ENCODE measurements around the gene POLR3K.

The POLR3K gene

DNA sequence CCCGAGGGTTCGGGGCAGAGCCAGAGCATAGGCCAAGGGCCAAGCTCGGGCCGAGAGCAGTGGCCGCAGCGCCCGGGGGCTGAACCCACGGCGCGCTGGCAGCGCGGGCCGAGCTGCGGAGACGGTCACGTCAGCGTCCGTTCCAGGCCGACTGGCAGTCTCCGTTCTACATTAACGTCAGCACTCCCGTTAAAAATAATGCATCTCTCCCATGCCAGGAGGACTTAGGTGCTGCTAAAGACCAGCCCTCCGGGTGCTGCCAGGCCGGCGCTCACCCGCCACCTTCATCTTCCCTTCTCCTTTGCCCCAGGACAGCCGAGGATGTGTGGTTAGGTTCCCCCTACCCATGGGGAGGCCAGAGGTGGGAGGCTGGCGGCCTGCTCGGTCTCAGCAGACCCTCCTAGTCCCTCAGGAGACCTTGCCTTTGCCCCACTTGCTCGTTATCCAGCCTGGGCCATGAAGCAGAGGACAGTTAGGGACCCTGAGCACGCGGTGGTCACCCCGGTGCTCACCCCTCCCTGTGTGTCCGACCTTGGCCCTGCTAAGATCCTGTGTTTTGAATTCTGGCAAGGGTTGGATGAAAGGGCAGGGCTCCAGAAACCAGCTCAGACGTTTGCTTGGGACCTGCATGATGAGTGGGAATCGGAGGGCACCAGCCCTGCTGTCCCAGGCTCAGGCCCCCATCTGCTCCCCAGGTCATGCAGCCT is 25.2 kb upstream of the POLR3K start:
- DNase-seq = no peak

GRCh38 chr16:77807-78443 is 24.5 kb upstream of the POLR3K start, which contains the start of gene MPG:
MPG (plus strand) TSS chr16:78225; CDS start chr16:78310, 85 bp downstream.
- DNase-seq = peak; percentile 82

- peak; percentile 59 for DNase-seq
Observed at GRCh38 chr16:77273-77806, 23.9 kb upstream of the POLR3K start.

- DNase-seq = peak; percentile 73
Observed at GRCh38 chr16:76535-77272, 23.3 kb upstream of the POLR3K start.

GRCh38 chr16:75580-76501 is 22.4 kb upstream of the POLR3K start:
- peak; percentile 88 for DNase-seq

- DNase-seq = no peak
Observed at GRCh38 chr16:74747-75334, 21.4 kb upstream of the POLR3K start.

GRCh38 chr16:74051-74746 is 20.8 kb upstream of the POLR3K start:
- no peak for DNase-seq

DNA sequence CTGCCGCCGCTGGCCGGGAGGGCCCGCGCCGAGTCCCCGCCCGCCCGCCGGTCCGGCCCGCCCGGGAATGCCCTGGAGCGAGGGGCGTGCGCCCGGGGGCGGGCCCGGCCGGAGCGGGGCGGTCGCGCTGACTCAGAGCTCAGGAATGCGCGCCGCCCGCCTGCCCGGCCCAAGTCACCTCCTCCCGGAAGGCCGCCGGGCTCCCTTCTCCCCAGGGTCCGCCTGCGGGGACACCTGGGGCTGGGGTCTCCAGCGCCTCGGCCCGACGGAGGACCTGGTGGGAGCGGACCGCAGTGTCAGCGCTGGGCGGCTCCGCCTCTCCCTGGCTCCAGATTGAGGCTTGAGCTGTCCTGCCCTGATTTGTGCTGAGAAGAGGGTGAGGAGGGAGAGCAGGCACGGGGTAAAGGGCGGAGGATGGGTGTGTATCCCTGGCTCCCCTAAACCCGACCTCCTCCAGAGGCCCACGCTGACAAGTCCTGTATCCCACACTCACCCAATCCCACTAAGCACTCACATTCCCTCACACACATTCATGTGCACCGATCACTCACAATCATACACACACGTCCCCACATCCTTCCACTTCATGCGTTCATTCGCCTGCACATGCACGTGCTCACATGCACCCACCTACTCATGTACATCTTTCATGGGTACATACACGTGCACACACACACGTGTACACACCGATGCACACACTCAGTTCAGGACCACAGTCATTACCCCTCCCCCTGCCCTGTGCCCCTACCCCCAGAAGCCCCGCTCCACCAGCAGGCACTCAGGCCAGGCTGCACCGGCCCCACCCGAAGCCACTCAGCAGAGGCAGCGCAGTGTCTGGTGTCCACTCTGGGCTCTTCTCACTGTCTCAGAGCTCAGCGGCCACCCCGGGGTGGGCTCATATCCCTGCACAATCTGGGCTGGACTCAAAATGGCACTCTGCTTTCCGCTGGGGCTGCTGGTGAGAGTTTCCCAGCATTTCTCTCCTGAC is 19.4 kb upstream of the POLR3K start, which contains the start of gene RHBDF1:
Gene RHBDF1 (minus strand): TSS at position 71 of the 988 bp plus-strand sequence. CDS start 7,616 bp downstream, outside the sequence.
- DNase-seq = peak; percentile 57

DNA sequence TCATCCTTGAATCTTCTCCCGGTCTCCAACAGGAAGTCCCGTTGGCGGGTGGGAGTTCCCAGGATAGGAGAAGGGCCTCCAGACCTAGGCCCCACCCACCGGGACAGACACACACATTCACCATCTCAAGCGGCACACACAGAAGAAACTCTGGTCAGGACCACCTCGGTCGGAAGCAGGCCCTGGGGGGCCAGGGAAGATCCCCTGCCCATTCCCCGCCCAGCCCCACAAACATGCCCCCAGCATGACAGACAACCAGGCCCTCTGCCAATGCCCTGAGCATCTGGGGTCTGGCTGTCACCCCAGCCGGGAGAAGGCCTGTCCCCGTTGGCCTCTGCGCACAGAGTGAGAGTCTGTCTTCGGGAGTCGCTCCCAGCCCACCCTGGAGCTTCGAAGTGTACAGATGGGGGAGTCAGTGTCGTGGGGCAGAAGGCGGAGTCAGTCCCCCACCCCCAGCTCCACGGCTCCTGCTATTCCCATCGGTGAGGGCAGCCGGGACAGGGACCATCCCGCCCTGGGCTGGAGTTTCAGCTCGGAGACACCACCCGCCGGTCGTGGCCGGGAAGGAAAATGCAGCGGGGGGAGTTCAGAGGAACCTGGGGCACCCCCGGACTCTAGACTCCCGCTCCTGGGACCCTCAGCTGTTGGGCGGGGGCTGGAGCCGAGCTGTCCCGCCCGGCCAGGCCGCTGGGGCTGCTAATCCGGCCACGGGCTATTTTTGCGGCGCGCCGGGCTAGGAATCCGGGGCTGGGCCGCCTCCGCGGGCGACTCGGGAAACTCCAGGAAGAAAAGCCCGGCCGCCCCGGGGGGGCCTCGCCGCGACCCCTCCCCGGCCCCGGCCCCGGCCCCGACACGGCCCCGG is 18.4 kb upstream of the POLR3K start:
- DNase-seq = peak; percentile 73

- no peak for DNase-seq
Observed at GRCh38 chr16:71210-71539, 17.8 kb upstream of the POLR3K start.

- no peak for DNase-seq
Observed at GRCh38 chr16:69181-69580, 15.8 kb upstream of the POLR3K start.

DNA sequence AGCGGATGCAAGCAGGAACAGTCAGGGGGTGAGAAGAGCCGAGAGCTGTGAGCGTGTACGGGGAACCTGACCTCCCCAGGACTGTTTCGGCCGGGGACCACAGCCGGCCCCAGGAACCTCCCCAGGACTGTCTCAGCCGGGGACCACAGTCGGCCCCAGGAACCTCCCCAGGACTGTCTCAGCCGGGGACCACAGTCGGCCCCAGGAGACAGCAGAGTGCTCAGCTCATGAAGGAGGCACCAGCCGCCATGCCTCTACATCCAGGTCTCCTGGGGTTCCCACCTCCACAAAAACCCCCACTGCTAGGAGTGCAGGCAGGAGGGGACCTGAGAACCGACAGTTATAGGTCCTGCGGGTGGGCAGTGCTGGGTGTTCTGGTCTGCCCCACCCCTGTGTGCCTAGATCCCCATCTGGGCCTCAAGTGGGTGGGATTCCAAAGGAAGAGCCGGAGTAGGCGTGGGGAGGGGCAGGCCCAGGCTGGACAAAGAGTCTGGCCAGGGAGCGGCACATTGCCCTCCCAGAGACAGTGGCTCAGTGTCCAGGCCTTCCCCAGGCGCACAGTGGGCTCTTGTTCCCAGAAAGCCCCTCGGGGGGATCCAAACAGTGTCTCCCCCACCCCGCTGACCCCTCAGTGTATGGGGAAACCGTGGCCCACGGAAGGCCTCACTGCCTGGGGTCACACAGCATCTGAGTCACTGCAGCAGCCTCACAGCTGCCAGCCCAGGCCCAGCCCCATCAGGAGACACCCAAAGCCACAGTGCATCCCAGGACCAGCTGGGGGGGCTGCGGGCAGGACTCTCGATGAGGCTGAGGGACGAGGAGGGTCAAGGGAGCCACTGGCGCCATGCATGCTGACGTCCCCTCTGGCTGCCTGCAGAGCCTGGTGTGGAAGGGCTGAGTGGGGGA is 14.7 kb upstream of the POLR3K start:
- DNase-seq = no peak

GRCh38 chr16:67183-67791 is 13.9 kb upstream of the POLR3K start:
- DNase-seq = no peak

- no peak for DNase-seq
Observed at GRCh38 chr16:66309-67182, 13.1 kb upstream of the POLR3K start.

GRCh38 chr16:65745-66144 is 12.3 kb upstream of the POLR3K start:
- peak; percentile 65 for DNase-seq

GRCh38 chr16:64914-65255 is 11.5 kb upstream of the POLR3K start:
- no peak for DNase-seq

All from fibroblast of skin of abdomen (primary cell).